Liver (tissue), 9 donors: ENCODE data around the gene TBC1D4. TPM values are rescaled to one million over a fixed set of nuclear protein-coding genes. Genes with fewer than 3 reads are reported as not detected.

Source experiments
- DNase-seq: peaks from one replicate; pipeline ENCODE4 v3.0.0-alpha.2; 2017; ENCODE audit warnings: low spot score
- H3K27ac ChIP-seq, 2 donors: one replicate each; pipeline ENCODE4 v1.7.0; 2013; ENCODE audit warnings: inconsistent platforms in 2 of 2, low read length in 2 of 2, control low read depth in 1 of 2, low read depth in 1 of 2, mild to moderate bottlenecking in 1 of 2
- H3K27me3 ChIP-seq, 4 donors: one replicate each; pipeline versions ENCODE4 v1.6.1 to v1.7.0; 2013; ENCODE audit warnings: low read length in 3 of 4, inconsistent platforms in 1 of 4, mild to moderate bottlenecking in 1 of 4, moderate library complexity in 1 of 4; ENCODE audit not compliant: control insufficient read depth in 4 of 4, insufficient read depth in 4 of 4
- H3K36me3 ChIP-seq, 4 donors: one replicate each; pipeline versions ENCODE4 v1.6.1 to v1.7.0; 2013; ENCODE audit warnings: low read length in 3 of 4, mild to moderate bottlenecking in 3 of 4, low read depth in 1 of 4, moderate library complexity in 1 of 4; ENCODE audit not compliant: control insufficient read depth in 4 of 4, insufficient read depth in 3 of 4
- H3K4me1 ChIP-seq, 4 donors: one replicate each; pipeline versions ENCODE4 v1.6.1 to v1.7.0; 2013; ENCODE audit warnings: low read length in 3 of 4, mild to moderate bottlenecking in 3 of 4, moderate library complexity in 1 of 4; ENCODE audit not compliant: control insufficient read depth in 4 of 4, insufficient read depth in 4 of 4
- H3K4me3 ChIP-seq, 3 donors: one replicate each; pipeline versions ENCODE4 v1.6.1 to v1.7.0; 2013; ENCODE audit warnings: low read length in 3 of 3, control low read depth in 1 of 3, low read depth in 1 of 3, mild to moderate bottlenecking in 1 of 3
- H3K9ac ChIP-seq, 2 donors: one replicate each; pipeline ENCODE4 v1.7.0; 2013; ENCODE audit warnings: low read length in 2 of 2, mild to moderate bottlenecking in 2 of 2, moderate library complexity in 2 of 2, control low read depth in 1 of 2, low read depth in 1 of 2
- H3K9me3 ChIP-seq, 4 donors: one replicate each; pipeline versions ENCODE4 v1.6.1 to v1.7.0; 2013; ENCODE audit warnings: low read length in 3 of 4; ENCODE audit not compliant: control insufficient read depth in 4 of 4
- ATF3 ChIP-seq: IDR thresholded peaks from 2 replicates; pipeline ENCODE4 v1.6.1; 2016; ENCODE audit warnings: antibody characterized with exemption
- EGR1 ChIP-seq, 2 donors: IDR thresholded peaks; 2 replicates each; pipeline ENCODE4 v1.6.1; 2016 to 2018; ENCODE audit warnings: antibody characterized with exemption in 2 of 2, low read depth in 2 of 2
- FOXA1 ChIP-seq: IDR thresholded peaks from 2 replicates; pipeline ENCODE4 v1.6.1; 2016; ENCODE audit warnings: antibody characterized with exemption
- FOXA2 ChIP-seq: IDR thresholded peaks from 2 replicates; pipeline ENCODE4 v1.6.1; 2016; ENCODE audit warnings: antibody characterized with exemption
- GABPA ChIP-seq, 2 donors: IDR thresholded peaks in 1 of 2; conservative IDR thresholded peaks in 1 of 2; 2 replicates each; pipeline ENCODE4 v1.6.1; 2016; ENCODE audit warnings: antibody characterized with exemption in 2 of 2, mild to moderate bottlenecking in 1 of 2, moderate library complexity in 1 of 2
- HNF4A ChIP-seq, 2 donors: conservative IDR thresholded peaks; 2 replicates each; pipeline ENCODE4 v1.6.1; 2016; ENCODE audit warnings: antibody characterized with exemption in 2 of 2, mild to moderate bottlenecking in 2 of 2
- HNF4G ChIP-seq: IDR thresholded peaks from 2 replicates; pipeline ENCODE4 v1.6.1; 2016; ENCODE audit warnings: antibody characterized with exemption
- JUND ChIP-seq, 2 donors: IDR thresholded peaks; 2 replicates each; pipeline ENCODE4 v1.6.1; 2016; ENCODE audit warnings: antibody characterized with exemption in 2 of 2
- NR2F2 ChIP-seq: IDR thresholded peaks from 2 replicates; pipeline ENCODE4 v1.6.1; 2016; ENCODE audit warnings: antibody characterized with exemption
- RAD21 ChIP-seq, 2 donors: IDR thresholded peaks; 2 replicates each; pipeline ENCODE4 v1.6.1; 2016; ENCODE audit warnings: antibody characterized with exemption in 2 of 2, mild to moderate bottlenecking in 2 of 2
- REST ChIP-seq: IDR thresholded peaks from 2 replicates; pipeline ENCODE4 v1.6.1; 2016; ENCODE audit warnings: antibody characterized with exemption, mild to moderate bottlenecking
- RXRA ChIP-seq, 2 donors: IDR thresholded peaks; 2 replicates each; pipeline ENCODE4 v1.6.1; 2017 to 2018; ENCODE audit warnings: antibody characterized with exemption in 2 of 2, mild to moderate bottlenecking in 1 of 2
- SP1 ChIP-seq: IDR thresholded peaks from 2 replicates; pipeline ENCODE4 v1.6.1; 2018; ENCODE audit warnings: antibody characterized with exemption, mild to moderate bottlenecking
- TAF1 ChIP-seq: conservative IDR thresholded peaks from 2 replicates; pipeline ENCODE4 v1.6.1; 2016; ENCODE audit warnings: antibody characterized with exemption, mild to moderate bottlenecking
- YY1 ChIP-seq: IDR thresholded peaks from 2 replicates; pipeline ENCODE4 v1.6.1; 2016; ENCODE audit warnings: antibody characterized with exemption, mild to moderate bottlenecking
- WGBS: extraction: QIAGEN DNeasy Blood & Tissue Kit; methylation state at CpG from one replicate; pipeline ENCODE4 v1.1.7; 2013; 5-methylcytosine and 5-hydroxymethylcytosine counted together
- polyA plus RNA-seq, 2 donors: library from polyadenylated mRNA; stranded (reverse) in 1 of 2; unstranded in 1 of 2; fragments of 200-250 nt in 1 of 2; fragments of >200 nt in 1 of 2; fragmentation: Nextera tagmentation in 1 of 2; extraction: Ambion mirVana in 1 of 2; gene quantifications; one replicate each; pipeline versions ENCODE4 v1.2.1 to v1.2.3, GENCODE V29; 2013 to 2015
- total RNA-seq, 2 donors: library from RNA; depleted of rRNA; stranded (reverse); fragments of >200 nt; gene quantifications; one replicate each; pipeline ENCODE4 v1.2.3, GENCODE V29; 2014
- TF ChIP-seq, protein P1 (sequence below): fragments of 150-350 bp; IDR thresholded peaks from 2 replicates; pipeline ENCODE4 v1.5.1; 2017; ENCODE audit warnings: improper control_type of control experiment, low read depth, low read length; ENCODE audit not compliant: missing input control
- TF ChIP-seq, protein P2 (sequence below): IDR thresholded peaks from 2 replicates; pipeline ENCODE4 v1.6.1; 2016; ENCODE audit warnings: antibody characterized with exemption
- TF ChIP-seq, protein P3 (sequence below): IDR thresholded peaks from 2 replicates; pipeline ENCODE4 v1.6.1; 2016; ENCODE audit warnings: antibody characterized with exemption
- donor health status: healthy.
- donor health status: healthy.
- donor health status: healthy.
- donor health status: healthy.
- donor health status: healthy.

Gene TBC1D4
- total and polyA plus RNA-seq, 4 donors: 2.3 to 11.1 (median 6.5) TPM

GRCh38 chr13:75486146-75487062, 4.4 kb upstream of the TBC1D4 start:
- Histone ChIP-seq H3K27ac (no peak overlapping the region), H3K9ac (no peak overlapping the region), H3K9me3 (no peaks in the 10 kb centered on the region), H3K4me1 (peaks cover 0 to 13% (median 4%) of the 10 kb centered on the region in 4 donors), H3K4me3 (no peak overlapping the region), H3K36me3 (no peaks in the 10 kb centered on the region), H3K27me3 (no peaks in the 10 kb centered on the region)
- 56% methylated on average over 5 of the region's 5 CpGs for WGBS
- no peak for DNase-seq
- TF ChIP-seq RXRA (IDR thresholded peaks at IDR 0.05) (no peak), JUND (IDR thresholded peaks at IDR 0.05) (no peak), HNF4A (conservative IDR thresholded peaks at IDR 0.05) (no peak), HNF4G (no peak), EGR1 (IDR thresholded peaks at IDR 0.05; ENCODE audit: low read depth in 2 of 2) (no peak), GABPA (IDR thresholded peaks at IDR 0.05 in 1 of 2, conservative IDR thresholded peaks at IDR 0.05 in 1 of 2) (no peak), SP1 (no peak), YY1 (no peak), ATF3 (no peak), REST (no peak), FOXA1 (no peak), RAD21 (IDR thresholded peaks at IDR 0.05) (no peak), FOXA2 (no peak), TAF1 (no peak), NR2F2 (no peak)
- TF ChIP-seq, protein P1, sequence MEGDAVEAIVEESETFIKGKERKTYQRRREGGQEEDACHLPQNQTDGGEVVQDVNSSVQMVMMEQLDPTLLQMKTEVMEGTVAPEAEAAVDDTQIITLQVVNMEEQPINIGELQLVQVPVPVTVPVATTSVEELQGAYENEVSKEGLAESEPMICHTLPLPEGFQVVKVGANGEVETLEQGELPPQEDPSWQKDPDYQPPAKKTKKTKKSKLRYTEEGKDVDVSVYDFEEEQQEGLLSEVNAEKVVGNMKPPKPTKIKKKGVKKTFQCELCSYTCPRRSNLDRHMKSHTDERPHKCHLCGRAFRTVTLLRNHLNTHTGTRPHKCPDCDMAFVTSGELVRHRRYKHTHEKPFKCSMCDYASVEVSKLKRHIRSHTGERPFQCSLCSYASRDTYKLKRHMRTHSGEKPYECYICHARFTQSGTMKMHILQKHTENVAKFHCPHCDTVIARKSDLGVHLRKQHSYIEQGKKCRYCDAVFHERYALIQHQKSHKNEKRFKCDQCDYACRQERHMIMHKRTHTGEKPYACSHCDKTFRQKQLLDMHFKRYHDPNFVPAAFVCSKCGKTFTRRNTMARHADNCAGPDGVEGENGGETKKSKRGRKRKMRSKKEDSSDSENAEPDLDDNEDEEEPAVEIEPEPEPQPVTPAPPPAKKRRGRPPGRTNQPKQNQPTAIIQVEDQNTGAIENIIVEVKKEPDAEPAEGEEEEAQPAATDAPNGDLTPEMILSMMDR: no peak
- TF ChIP-seq, protein P2, sequence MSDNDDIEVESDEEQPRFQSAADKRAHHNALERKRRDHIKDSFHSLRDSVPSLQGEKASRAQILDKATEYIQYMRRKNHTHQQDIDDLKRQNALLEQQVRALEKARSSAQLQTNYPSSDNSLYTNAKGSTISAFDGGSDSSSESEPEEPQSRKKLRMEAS: no peak
- TF ChIP-seq, protein P3, sequence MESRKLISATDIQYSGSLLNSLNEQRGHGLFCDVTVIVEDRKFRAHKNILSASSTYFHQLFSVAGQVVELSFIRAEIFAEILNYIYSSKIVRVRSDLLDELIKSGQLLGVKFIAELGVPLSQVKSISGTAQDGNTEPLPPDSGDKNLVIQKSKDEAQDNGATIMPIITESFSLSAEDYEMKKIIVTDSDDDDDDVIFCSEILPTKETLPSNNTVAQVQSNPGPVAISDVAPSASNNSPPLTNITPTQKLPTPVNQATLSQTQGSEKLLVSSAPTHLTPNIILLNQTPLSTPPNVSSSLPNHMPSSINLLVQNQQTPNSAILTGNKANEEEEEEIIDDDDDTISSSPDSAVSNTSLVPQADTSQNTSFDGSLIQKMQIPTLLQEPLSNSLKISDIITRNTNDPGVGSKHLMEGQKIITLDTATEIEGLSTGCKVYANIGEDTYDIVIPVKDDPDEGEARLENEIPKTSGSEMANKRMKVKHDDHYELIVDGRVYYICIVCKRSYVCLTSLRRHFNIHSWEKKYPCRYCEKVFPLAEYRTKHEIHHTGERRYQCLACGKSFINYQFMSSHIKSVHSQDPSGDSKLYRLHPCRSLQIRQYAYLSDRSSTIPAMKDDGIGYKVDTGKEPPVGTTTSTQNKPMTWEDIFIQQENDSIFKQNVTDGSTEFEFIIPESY: no peak
